Tibial nerve (tissue), 4 donors: ENCODE data around the gene ADAM15.

Experiments
- EP300 ChIP-seq, 2 donors: sonication (generic); formaldehyde crosslinking; IDR thresholded peaks; one replicate each; pipeline ENCODE4 v1.6.1; 2017; ENCODE audit warnings: antibody characterized with exemption in 2 of 2, mild to moderate bottlenecking in 1 of 2
- POLR2A ChIP-seq, 2 donors: fragments of 450-650 bp; IDR thresholded peaks; one replicate each; pipeline ENCODE4 v1.6.1; 2017; ENCODE audit warnings: antibody characterized with exemption in 2 of 2, mild to moderate bottlenecking in 2 of 2, moderate library complexity in 2 of 2
- TF ChIP-seq, protein P1 (sequence below), 5 experiments: fragments of 200-600 bp in 3 of 5; fragments of 450-650 bp in 2 of 5; sonication (generic) in 3 of 5; IDR thresholded peaks; one replicate each; pipeline ENCODE4 v1.5.1; 2016 to 2019; ENCODE audit warnings: antibody characterized with exemption in 5 of 5, mild to moderate bottlenecking in 3 of 5, moderate library complexity in 2 of 5

GRCh38 chr1:155008015-155008941 is 42.8 kb upstream of the ADAM15 start:
- TF ChIP-seq EP300 (IDR thresholded peaks at IDR 0.05) (no peak), POLR2A (IDR thresholded peaks at IDR 0.05) (no peak)
- TF ChIP-seq, protein P1, sequence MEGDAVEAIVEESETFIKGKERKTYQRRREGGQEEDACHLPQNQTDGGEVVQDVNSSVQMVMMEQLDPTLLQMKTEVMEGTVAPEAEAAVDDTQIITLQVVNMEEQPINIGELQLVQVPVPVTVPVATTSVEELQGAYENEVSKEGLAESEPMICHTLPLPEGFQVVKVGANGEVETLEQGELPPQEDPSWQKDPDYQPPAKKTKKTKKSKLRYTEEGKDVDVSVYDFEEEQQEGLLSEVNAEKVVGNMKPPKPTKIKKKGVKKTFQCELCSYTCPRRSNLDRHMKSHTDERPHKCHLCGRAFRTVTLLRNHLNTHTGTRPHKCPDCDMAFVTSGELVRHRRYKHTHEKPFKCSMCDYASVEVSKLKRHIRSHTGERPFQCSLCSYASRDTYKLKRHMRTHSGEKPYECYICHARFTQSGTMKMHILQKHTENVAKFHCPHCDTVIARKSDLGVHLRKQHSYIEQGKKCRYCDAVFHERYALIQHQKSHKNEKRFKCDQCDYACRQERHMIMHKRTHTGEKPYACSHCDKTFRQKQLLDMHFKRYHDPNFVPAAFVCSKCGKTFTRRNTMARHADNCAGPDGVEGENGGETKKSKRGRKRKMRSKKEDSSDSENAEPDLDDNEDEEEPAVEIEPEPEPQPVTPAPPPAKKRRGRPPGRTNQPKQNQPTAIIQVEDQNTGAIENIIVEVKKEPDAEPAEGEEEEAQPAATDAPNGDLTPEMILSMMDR (IDR thresholded peaks at IDR 0.05) = no peak
